Measurements from ENCODE around the gene SRGAP2C.
"Not testable (repeated sequence)": the region's sequence is repeated elsewhere in the genome, so short reads cannot be mapped to it uniquely, and the experiment has no call there.

DNA sequence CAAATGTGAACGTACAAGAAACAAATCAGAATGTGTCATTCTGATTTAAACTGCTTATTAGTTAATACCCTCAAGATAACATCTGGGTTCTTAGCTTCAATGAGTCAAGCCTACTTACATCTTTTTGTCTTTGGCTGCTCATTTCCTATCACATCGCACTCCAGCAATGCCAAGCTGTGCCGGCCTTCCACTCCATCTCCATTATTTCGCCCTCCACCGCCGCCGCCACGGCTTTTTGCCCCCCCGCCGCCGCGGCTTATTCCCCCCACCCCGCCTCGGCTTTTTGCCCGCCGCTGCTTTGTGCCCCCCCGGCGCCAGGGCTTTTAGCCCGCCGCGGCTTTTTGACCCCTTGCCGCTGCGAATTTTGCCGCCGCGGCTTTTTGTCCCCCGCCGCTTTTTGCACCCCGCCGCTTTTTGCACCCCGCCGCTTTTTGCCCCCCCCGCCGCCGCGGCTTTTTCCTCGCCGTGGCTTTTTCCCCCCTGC, 211.0 kb downstream of the SRGAP2C start:
- TF ChIP-seq, protein P1, sequence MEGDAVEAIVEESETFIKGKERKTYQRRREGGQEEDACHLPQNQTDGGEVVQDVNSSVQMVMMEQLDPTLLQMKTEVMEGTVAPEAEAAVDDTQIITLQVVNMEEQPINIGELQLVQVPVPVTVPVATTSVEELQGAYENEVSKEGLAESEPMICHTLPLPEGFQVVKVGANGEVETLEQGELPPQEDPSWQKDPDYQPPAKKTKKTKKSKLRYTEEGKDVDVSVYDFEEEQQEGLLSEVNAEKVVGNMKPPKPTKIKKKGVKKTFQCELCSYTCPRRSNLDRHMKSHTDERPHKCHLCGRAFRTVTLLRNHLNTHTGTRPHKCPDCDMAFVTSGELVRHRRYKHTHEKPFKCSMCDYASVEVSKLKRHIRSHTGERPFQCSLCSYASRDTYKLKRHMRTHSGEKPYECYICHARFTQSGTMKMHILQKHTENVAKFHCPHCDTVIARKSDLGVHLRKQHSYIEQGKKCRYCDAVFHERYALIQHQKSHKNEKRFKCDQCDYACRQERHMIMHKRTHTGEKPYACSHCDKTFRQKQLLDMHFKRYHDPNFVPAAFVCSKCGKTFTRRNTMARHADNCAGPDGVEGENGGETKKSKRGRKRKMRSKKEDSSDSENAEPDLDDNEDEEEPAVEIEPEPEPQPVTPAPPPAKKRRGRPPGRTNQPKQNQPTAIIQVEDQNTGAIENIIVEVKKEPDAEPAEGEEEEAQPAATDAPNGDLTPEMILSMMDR (IDR thresholded peaks at IDR 0.05): not testable (repeated sequence)
- TF ChIP-seq ZFX (IDR thresholded peaks at IDR 0.05; ENCODE audit: borderline replicate concordance): not testable (repeated sequence)
